DMS53 treated with DMSO at 0.1 percent for 48 hours (cell line): Measurements from ENCODE around the gene SNX3.

Experiments
- DNase-seq: peaks from one replicate; lab custom pipeline; 2025; ENCODE audit not compliant: unreplicated experiment; lab: John Stamatoyannopoulos, UW

Gene SNX3

GRCh38 chr6:108171291-108171917 is 89.4 kb downstream of the SNX3 start:
- no peak for DNase-seq

- DNase-seq = no peak
Measured at GRCh38 chr6:108170332-108171290, 90.2 kb downstream of the SNX3 start.

GRCh38 chr6:108169464-108170331 is 91.1 kb downstream of the SNX3 start:
- DNase-seq = no peak

DNA sequence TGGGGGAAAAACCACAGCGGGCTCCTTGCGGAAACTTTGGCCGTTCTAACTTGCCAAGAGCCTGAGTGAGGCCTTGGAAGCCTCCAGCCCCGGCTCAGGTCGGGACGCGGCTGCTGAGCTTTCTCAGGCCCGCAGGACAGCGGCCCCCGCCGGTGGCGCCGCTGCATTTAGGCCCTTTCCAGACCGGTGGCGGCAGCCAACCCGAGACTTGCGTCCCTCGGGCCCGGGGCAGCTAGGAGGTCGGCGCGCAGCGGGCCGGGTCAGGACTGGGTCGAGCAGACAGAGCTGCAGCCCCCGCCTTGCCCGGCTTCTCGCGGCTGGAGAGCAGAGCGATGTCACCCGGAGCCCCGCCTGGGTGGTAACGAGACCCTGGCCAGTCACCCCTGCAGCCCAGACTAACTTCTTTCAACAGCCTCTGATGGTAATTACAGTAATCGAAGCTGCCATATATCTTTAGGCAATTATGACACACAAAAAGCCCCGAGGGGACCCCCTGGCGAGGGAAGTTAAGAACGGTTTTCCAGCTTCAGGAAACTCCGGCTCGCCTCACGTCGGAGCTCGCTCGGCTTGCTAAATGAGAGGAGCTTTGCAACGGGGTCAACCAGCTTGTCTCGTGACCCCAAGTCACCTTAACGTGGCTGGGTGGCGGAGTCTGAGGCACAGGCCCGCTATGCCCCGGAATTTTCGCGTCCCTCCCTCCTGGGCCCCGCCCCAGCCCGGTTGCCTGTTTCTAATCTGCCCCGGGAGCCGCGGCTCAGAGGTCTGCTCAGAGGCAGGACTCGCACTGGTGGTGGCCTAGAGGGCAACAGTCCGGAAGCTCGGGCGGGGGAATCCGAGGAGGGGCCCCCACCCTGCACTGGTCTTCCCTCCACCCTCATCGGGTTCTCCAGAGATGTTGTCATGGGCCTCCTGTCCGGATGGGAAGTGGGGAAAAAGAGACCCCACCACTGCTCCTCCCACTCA is 92.1 kb downstream of the SNX3 start:
- DNase-seq = no peak

DNA sequence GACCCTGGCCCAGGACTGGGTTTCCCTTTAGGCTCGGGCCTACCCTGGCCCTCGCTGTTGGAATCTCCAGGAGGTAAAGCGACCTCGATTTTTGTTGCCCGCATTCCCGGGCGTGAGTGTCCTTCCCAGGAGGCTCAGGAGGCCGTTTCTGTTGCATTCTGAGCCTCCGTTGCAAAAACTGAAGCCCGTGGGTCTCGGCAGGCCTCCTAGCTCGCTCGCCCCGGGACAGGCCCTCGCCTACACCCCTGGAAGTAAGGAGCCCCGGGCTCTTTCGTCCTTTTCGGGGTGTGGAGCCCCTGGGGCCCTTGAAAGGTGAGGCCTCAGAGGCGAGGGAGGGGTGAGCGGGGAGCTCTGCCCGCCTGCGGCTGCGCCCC is 92.8 kb downstream of the SNX3 start:
- DNase-seq = no peak

DNA sequence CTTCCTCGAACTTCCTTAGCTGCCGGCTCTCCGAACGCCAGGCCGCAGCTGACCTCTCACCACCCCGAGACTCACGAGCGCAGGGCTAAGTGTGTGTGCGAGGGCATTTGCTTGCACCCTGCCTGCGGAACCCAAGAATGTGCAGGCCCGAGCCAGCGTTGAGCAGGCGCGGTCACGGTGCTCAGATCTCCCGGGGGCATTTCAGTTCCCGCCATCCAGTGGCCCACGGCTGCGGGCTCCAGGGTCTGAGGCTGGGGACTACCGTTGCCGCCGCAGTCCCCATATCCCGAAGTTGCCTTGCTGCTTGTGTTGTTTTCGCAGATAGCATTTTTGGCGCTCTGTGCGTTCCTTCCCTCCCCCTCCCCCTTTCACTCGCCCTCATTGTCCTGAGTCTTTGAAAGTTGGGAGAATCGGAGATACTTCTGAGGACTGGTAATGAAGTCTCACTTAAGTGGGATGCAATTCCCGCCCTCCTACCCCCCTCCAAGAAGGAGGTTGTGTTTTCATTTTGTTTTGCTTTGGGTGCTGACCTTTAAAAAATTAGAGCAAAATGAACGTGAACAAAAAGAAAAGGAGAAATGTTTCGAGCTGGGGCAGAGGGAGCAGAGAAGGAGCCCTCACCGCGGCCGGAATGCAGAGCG is 93.3 kb downstream of the SNX3 start:
- DNase-seq = no peak

DNA sequence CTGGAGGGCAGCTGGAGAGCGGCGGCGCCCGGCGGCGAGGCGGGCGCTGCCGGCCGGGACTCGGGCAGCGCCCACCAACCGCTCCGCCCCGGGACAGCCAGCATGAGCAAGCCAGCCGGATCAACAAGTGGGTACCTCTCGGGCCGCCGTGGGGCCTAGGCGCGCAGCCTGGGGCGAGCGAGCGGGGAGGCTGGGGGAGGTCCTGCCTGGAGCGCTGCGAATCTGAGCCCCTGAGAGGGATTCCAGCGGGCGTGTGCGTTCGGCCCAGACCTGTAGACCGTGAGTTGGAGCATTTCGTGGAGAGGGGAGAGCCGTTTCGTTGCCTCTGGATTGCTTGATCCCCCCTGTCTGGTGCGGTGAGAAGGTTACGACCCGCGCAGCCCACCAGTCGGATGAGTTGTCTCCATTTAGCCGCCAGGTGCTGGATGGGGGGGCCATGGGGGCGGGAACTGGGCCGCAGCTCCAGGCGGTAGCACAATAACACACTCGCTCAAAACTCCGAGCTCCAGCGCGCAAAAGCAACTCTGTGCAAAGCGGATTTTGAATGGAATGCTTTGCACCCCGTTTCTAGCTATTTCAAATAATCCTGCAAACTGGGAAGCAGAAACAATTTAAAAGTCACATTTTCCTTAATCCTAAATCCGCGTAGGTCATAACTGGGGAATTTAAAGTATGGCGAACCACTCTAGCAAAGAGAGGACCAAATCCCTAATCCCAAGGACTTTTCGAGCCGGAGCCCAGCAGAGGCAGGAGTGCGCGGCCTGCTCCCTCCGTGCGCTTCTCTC is 94.0 kb downstream of the SNX3 start:
- no peak for DNase-seq

DNA sequence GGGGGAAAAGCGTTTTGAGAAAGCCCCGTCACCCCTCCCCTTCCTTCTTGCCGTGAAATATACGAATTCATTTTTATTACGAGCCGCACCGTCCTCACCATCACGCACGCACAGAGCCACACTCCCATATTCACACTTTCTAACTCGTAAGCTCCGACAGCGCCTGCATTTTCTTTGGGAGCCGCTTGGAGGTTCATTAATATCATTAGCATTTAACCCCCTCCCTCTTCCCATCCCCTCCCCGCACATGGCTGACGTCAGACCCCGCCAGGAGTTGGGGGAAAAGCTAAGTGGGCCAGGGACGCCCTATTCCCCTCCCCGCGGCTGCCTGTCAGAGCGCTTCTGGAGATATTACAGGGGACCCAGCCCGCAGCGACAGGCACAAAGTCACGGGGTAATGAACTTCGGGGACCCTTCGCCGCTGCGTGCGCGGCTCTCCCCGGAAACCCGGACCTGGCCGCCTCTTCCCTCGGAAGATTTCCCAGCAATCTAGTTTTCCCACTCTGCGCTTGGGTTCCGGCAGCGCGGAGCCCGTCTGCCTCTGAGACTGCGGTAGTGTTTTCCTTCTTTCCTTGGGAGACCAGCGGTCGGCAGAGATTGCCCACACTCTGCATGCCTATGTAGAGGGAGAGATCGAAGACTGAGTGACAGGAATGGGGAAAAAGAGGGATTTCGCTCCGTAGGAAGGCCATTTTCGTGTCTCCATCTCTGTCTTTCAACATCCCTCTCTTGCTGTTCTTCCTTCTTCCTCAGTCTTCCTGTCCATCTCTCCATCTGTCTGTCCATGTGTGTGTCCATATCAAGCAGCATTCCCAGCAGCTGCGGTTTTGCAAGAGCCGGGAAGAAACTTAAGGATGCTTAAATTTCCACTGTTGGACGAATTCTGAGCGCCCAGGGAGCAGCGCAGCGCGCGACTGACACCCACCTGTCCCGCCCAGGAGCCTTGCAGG is 94.9 kb downstream of the SNX3 start, which contains the start of gene NR2E1:
TSS of gene NR2E1 (plus strand) at position 309 of the 950 bp plus-strand sequence. CDS start 744 bp downstream, outside the sequence.
- DNase-seq = no peak

DNA sequence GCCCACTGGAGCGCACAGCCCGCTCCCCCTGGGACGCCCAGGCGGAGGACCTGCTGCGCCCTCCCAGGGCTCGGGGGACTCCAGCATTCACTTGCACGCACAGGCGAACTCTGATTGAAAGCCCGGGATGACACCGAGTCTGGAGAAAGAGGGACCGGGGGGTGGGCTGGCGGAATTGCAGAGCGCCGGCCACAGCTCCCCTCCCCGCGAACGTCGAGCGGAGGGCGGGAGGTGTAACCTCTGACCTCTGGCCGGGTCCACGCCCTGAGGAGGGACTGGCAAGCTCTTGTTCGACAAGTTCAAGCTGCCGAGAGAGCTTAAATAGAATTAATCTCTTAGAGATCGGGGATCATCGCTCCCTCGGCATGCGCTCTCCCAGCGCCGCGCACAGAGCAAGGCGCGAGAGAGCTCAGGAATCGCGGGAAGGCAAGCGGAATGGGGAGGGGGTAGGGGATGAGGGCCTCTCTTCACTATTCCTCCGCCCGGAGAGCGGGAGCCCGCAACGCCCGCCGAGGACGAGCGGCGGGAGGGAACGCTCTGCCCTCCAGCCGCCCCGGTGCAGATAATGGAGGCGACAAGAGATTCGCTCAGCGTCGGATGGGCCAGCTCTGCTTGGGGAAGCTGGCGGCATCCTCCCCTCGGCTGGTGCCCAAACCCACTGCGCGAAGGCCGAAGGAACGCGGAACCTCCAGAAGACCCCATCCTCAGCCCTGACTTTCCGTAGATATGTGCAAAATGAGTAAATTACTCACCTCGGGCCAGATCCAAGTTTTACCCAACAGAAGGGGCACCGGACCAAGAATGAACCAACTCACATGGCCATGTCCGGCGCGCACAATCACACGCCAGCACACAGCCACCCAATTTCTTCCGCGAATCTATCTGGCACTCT is 95.8 kb downstream of the SNX3 start:
- DNase-seq = no peak

DNA sequence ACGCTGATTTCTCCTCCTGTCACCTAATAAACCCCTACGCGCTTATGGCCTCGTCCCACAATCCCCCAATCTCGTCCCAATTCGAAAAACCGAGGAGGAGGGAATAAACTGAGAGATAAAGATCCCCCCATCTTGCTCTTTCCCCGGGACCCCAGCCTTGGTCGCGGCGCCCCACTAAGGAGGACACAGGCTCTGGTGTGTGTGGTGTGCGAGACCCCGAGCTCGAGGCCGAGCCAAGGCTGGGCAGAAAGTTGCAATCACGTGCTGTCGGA is 96.4 kb downstream of the SNX3 start:
- DNase-seq = no peak

GRCh38 chr6:108163644-108164542 is 96.9 kb downstream of the SNX3 start:
- DNase-seq = no peak

- no peak for DNase-seq
Measured at GRCh38 chr6:108163267-108163643, 97.6 kb downstream of the SNX3 start.

DNA sequence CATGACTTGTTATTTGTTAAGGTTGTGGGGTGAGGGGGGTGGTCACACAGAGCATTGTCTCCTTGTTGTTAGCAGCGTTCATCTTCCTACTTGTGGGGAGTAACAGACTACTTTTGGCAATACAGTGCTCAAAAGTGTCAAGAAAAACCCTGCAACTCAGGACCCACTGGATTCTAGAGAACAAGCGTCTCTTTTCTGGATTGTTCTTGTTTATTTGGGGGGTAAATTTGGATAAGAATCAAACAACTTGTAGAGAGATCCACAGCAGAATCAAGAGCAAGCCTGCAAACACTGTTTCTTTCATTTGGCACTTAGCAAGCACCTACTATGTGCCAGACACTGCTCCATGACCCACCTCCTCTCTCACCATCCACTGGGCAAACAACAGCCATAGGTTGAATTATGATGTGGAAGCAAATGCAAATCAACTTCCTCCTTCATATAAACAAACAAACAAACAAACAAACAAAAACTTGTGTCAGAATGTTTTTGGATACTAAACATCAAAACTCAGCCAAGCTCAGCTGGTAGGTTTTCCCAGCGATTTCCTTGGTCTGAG is 99.0 kb downstream of the SNX3 start:
- no peak for DNase-seq
